WTC11 (cell line): ENCODE data around the gene BCL2L1. TPM values are rescaled to one million over a fixed set of nuclear protein-coding genes. Genes with fewer than 3 reads are reported as not detected.

Experiments
- ATAC-seq: fragments of 200-7000 bp; cut with Tn5 transposase; 2 replicates; pipeline ENCODE4 v1.10.0; 2021; ENCODE audit warnings: mild to moderate bottlenecking, moderate library complexity
- CTCF ChIA-PET: fragments of 300-600 bp; sonication (Branson Sonifier 250); formaldehyde crosslinking; loops from one replicate; lab custom pipeline; 2021; ENCODE audit warnings: antibody characterized with exemption; lab: Charles Lee
- POLR2A ChIA-PET: fragments of 350-600 bp; sonication (Branson Sonifier 250); formaldehyde crosslinking; loops from one replicate; lab custom pipeline; 2021; ENCODE audit warnings: antibody characterized with exemption; lab: Charles Lee
- DNase-seq: peaks from one replicate; pipeline ENCODE4 v3.0.0; 2021; ENCODE audit warnings: low spot score
- H3K27ac Mint-ChIP-seq: 2 replicates; pipeline ENCODE4 v1.8.0; 2021; ENCODE audit warnings: mixed read lengths
- H3K27me3 Mint-ChIP-seq: 2 replicates; pipeline ENCODE4 v1.8.0; 2021; ENCODE audit warnings: low read depth, mild to moderate bottlenecking, moderate library complexity, mixed read lengths
- H3K36me3 Mint-ChIP-seq: 2 replicates; pipeline ENCODE4 v1.8.0; 2021; ENCODE audit warnings: mixed read lengths
- H3K4me1 Mint-ChIP-seq: 2 replicates; pipeline ENCODE4 v1.8.0; 2022; ENCODE audit warnings: mixed read lengths
- H3K4me3 Mint-ChIP-seq: 2 replicates; pipeline ENCODE4 v1.8.0; 2021; ENCODE audit warnings: mild to moderate bottlenecking, moderate library complexity, mixed read lengths
- H3K9me3 Mint-ChIP-seq: 2 replicates; pipeline ENCODE4 v1.8.0; 2021; ENCODE audit warnings: mixed read lengths
- ARID4B ChIP-seq: sonication (generic); formaldehyde crosslinking; IDR thresholded peaks from 2 replicates; pipeline ENCODE4 v1.8.0; 2023; ENCODE audit warnings: missing genetic modification reagents, mild to moderate bottlenecking, borderline replicate concordance
- ATF1 ChIP-seq: sonication (generic); formaldehyde crosslinking; IDR thresholded peaks from 2 replicates; pipeline ENCODE4 v1.8.1; 2023; ENCODE audit warnings: mild to moderate bottlenecking, moderate library complexity, missing genetic modification reagents
- ATF6 ChIP-seq: sonication (generic); formaldehyde crosslinking; IDR thresholded peaks from 2 replicates; pipeline ENCODE4 v1.8.1; 2023; ENCODE audit warnings: mild to moderate bottlenecking, missing genetic modification reagents
- CTCF ChIP-seq: fragments of 200-600 bp; IDR thresholded peaks from 2 replicates; pipeline ENCODE4 v1.8.0; 2022; ENCODE audit warnings: antibody characterized with exemption
- E2F5 ChIP-seq: sonication (generic); formaldehyde crosslinking; IDR thresholded peaks from 2 replicates; pipeline ENCODE4 v1.8.1; 2022; ENCODE audit warnings: mild to moderate bottlenecking, moderate library complexity, missing genetic modification reagents
- ESRRA ChIP-seq: sonication (generic); formaldehyde crosslinking; IDR thresholded peaks from 2 replicates; pipeline ENCODE4 v1.8.1; 2022; ENCODE audit warnings: mild to moderate bottlenecking, missing genetic modification reagents, borderline replicate concordance
- FOXJ3 ChIP-seq: sonication (generic); formaldehyde crosslinking; IDR thresholded peaks from 2 replicates; pipeline ENCODE4 v1.9.0; 2021; ENCODE audit warnings: missing genetic modification reagents, mild to moderate bottlenecking, borderline replicate concordance
- MLX ChIP-seq: sonication (generic); formaldehyde crosslinking; IDR thresholded peaks from 2 replicates; pipeline ENCODE4 v1.8.1; 2023; ENCODE audit warnings: mild to moderate bottlenecking, missing genetic modification reagents, moderate library complexity
- MYBL2 ChIP-seq: sonication (generic); formaldehyde crosslinking; IDR thresholded peaks from 2 replicates; pipeline ENCODE4 v1.8.1; 2023; ENCODE audit warnings: mild to moderate bottlenecking, moderate library complexity, missing genetic modification reagents
- NFE2L1 ChIP-seq: sonication (generic); formaldehyde crosslinking; IDR thresholded peaks from 2 replicates; pipeline ENCODE4 v1.8.1; 2023; ENCODE audit warnings: missing genetic modification reagents
- NR1H2 ChIP-seq: sonication (generic); formaldehyde crosslinking; IDR thresholded peaks from 2 replicates; pipeline ENCODE4 v1.9.0; 2021; ENCODE audit warnings: mild to moderate bottlenecking, moderate library complexity, missing genetic modification reagents
- SMAD3 ChIP-seq: sonication (generic); formaldehyde crosslinking; IDR thresholded peaks from 2 replicates; pipeline ENCODE4 v1.8.0; 2022; ENCODE audit warnings: missing genetic modification reagents, mild to moderate bottlenecking, borderline replicate concordance
- ZNF219 ChIP-seq: sonication (generic); formaldehyde crosslinking; IDR thresholded peaks from 2 replicates; pipeline ENCODE4 v1.8.0; 2023; ENCODE audit warnings: missing genetic modification reagents, mild to moderate bottlenecking, borderline replicate concordance
- ZNF232 ChIP-seq: sonication (generic); formaldehyde crosslinking; IDR thresholded peaks from 2 replicates; pipeline ENCODE4 v1.8.0; 2022; ENCODE audit warnings: mild to moderate bottlenecking, missing genetic modification reagents
- ZNF317 ChIP-seq: sonication (generic); formaldehyde crosslinking; IDR thresholded peaks from 2 replicates; pipeline ENCODE4 v1.8.1; 2023; ENCODE audit warnings: low read depth, mild to moderate bottlenecking, moderate library complexity, missing genetic modification reagents, borderline replicate concordance
- ZNF396 ChIP-seq: fragments of 250-450 bp; sonication (Bioruptor Pico); IDR thresholded peaks from 2 replicates; pipeline ENCODE4 v1.8.0; 2021; ENCODE audit warnings: mild to moderate bottlenecking, moderate library complexity, borderline replicate concordance
- ZNF423 ChIP-seq: fragments of 250-450 bp; sonication (Bioruptor Pico); IDR thresholded peaks from 2 replicates; pipeline ENCODE4 v2.1.2; 2022; ENCODE audit warnings: mild to moderate bottlenecking, moderate library complexity
- total RNA-seq: library from RNA; stranded (reverse); gene quantifications from 3 replicates; pipeline ENCODE4 v1.2.3, GENCODE V29; 2021

The BCL2L1 gene
- total RNA-seq, 1 experiment from 2014 or later, result 62.0 TPM

- ATAC-seq (no peak), DNase-seq (no peak)
- H3K27me3 Mint-ChIP-seq, result no peaks in the 10 kb centered on the region; the same call in 1 of the 2 replicates
- no peaks in the 10 kb centered on the region for H3K9me3 Mint-ChIP-seq
- H3K36me3 Mint-ChIP-seq, result no peaks in the 10 kb centered on the region
- POLR2A ChIA-PET, result no interaction called here
- no peak for TF ChIP-seq ESRRA (CRISPR knock-in tag)
- no peak for TF ChIP-seq MLX (CRISPR knock-in tag)
- no peak for TF ChIP-seq NFE2L1 (CRISPR knock-in tag)
- TF ChIP-seq ATF6, result no peak
- no peak for TF ChIP-seq ZNF423 (CRISPR knock-in tag)
- no peak for TF ChIP-seq CTCF
- no peak for TF ChIP-seq NR1H2 (CRISPR knock-in tag)
- no peak for TF ChIP-seq ATF1 (CRISPR knock-in tag)
- no peak for TF ChIP-seq ZNF232
- TF ChIP-seq MYBL2 (CRISPR knock-in tag), result no peak
- TF ChIP-seq ZNF396 (CRISPR knock-in tag), result no peak
- TF ChIP-seq ZNF219 (CRISPR knock-in tag), result no peak
- TF ChIP-seq SMAD3 (CRISPR knock-in tag), result no peak
- no peak for TF ChIP-seq ZNF317
- TF ChIP-seq FOXJ3 (CRISPR knock-in tag), result no peak
- no peak for TF ChIP-seq E2F5
- TF ChIP-seq ARID4B (CRISPR knock-in tag), result no peak
- no peak overlapping the region for H3K27ac Mint-ChIP-seq
- CTCF ChIA-PET, result interaction anchor here (0.8 to 6.2 kb wide), 8 partner anchors 18 to 84 kb away, joined by 3 to 43 read pairs (median 4); partner anchors contain the start of gene BCL2L1
- H3K4me1 Mint-ChIP-seq, result no peaks in the 10 kb centered on the region
- no peak overlapping the region for H3K4me3 Mint-ChIP-seq
Measured at GRCh38 chr20:31641391-31641790, 81.3 kb downstream of the BCL2L1 start.
